Sigmoid colon (tissue), 4 donors: Measurements from ENCODE around the gene HAS3.

Source experiments
- POLR2AphosphoS5 ChIP-seq, 4 donors: sonication (generic); formaldehyde crosslinking; IDR thresholded peaks; one replicate each; pipeline ENCODE4 v1.6.1; 2017; ENCODE audit warnings: antibody characterized with exemption in 4 of 4
- TF ChIP-seq, protein P1 (sequence below), 4 experiments: fragments of 450-650 bp in 3 of 4; fragments of 200-600 bp in 1 of 4; IDR thresholded peaks; one replicate each; pipeline ENCODE4 v1.5.1; 2016 to 2019; ENCODE audit warnings: antibody characterized with exemption in 4 of 4, mild to moderate bottlenecking in 3 of 4, moderate library complexity in 2 of 4

DNA sequence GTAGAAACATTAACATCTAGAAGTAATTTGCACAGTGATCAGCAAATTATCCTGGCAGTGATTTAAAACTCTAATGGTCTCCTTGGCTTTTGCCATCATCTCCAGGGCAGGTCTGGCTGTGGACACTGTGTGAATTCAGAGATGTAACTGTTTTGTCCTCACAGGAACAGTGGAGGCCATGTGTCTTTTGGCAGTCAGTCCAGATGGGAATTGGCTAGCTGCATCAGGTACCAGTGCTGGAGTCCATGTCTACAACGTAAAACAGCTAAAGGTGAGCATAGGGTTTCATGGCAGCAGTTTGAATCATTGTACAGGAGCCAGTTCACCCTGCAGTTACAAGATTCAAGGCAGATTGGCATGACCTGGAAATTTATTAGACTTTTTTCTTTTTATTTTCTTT, 54.7 kb downstream of the HAS3 start:
- TF ChIP-seq, protein P1, sequence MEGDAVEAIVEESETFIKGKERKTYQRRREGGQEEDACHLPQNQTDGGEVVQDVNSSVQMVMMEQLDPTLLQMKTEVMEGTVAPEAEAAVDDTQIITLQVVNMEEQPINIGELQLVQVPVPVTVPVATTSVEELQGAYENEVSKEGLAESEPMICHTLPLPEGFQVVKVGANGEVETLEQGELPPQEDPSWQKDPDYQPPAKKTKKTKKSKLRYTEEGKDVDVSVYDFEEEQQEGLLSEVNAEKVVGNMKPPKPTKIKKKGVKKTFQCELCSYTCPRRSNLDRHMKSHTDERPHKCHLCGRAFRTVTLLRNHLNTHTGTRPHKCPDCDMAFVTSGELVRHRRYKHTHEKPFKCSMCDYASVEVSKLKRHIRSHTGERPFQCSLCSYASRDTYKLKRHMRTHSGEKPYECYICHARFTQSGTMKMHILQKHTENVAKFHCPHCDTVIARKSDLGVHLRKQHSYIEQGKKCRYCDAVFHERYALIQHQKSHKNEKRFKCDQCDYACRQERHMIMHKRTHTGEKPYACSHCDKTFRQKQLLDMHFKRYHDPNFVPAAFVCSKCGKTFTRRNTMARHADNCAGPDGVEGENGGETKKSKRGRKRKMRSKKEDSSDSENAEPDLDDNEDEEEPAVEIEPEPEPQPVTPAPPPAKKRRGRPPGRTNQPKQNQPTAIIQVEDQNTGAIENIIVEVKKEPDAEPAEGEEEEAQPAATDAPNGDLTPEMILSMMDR (IDR thresholded peaks at IDR 0.05), result no peak
- no peak for TF ChIP-seq POLR2AphosphoS5 (IDR thresholded peaks at IDR 0.05)
